DOHH2 (cell line): ENCODE data around the gene NDE1.
"Not testable (repeated sequence)": the region's sequence is repeated elsewhere in the genome, so short reads cannot be mapped to it uniquely, and the experiment has no call there.

ENCODE experiments used
- H3F3A ChIP-seq: fragments of 200-600 bp; sonication (generic), shearing (Covaris generic); 2 replicates; pipeline ENCODE4 v1.6.0; 2016; ENCODE audit warnings: antibody characterized with exemption, mild to moderate bottlenecking; ENCODE audit not compliant: control insufficient read depth, insufficient read depth
- H3K27ac ChIP-seq: fragments of 200-600 bp; sonication (generic); 2 replicates; pipeline ENCODE4 v1.5.1; 2014; ENCODE audit warnings: low read depth, mild to moderate bottlenecking, low read length, moderate library complexity
- H3K27me3 ChIP-seq: fragments of 200-600 bp; sonication (generic); 2 replicates; pipeline ENCODE4 v1.6.1; 2014; ENCODE audit warnings: mild to moderate bottlenecking, low read length, mixed read lengths; ENCODE audit not compliant: control insufficient read depth
- H3K36me3 ChIP-seq: fragments of 200-600 bp; sonication (generic); 2 replicates; pipeline ENCODE4 v1.6.1; 2014; ENCODE audit warnings: mild to moderate bottlenecking, low read length, moderate library complexity, mixed read lengths; ENCODE audit not compliant: control insufficient read depth
- H3K4me1 ChIP-seq: fragments of 200-600 bp; sonication (generic); 2 replicates; pipeline ENCODE4 v1.6.1; 2014; ENCODE audit warnings: mild to moderate bottlenecking, low read length, mixed read lengths; ENCODE audit not compliant: control insufficient read depth
- H3K4me2 ChIP-seq: fragments of 200-600 bp; sonication (generic); 2 replicates; pipeline ENCODE4 v1.6.0; 2014; ENCODE audit warnings: mild to moderate bottlenecking, low read length, moderate library complexity
- H3K4me3 ChIP-seq: fragments of 200-600 bp; sonication (generic); 2 replicates; pipeline ENCODE4 v1.5.1; 2014; ENCODE audit warnings: mild to moderate bottlenecking, low read length, mixed read lengths
- H3K79me2 ChIP-seq: fragments of 200-600 bp; sonication (generic); 2 replicates; pipeline ENCODE4 v1.6.1; 2014; ENCODE audit warnings: mild to moderate bottlenecking, low read length, mixed read lengths; ENCODE audit not compliant: control insufficient read depth
- H3K9me2 ChIP-seq: fragments of 200-600 bp; sonication (generic); replicated peaks from 2 replicates; pipeline ENCODE4 v1.6.1; 2014; ENCODE audit warnings: mild to moderate bottlenecking, low read length, mixed read lengths; ENCODE audit not compliant: control insufficient read depth
- H3K9me3 ChIP-seq: fragments of 200-600 bp; sonication (generic); 2 replicates; pipeline ENCODE4 v1.6.1; 2014; ENCODE audit warnings: antibody characterized with exemption, low read length, mixed read lengths; ENCODE audit not compliant: control insufficient read depth, insufficient read depth
- H4K20me1 ChIP-seq: fragments of 200-600 bp; sonication (generic); 2 replicates; pipeline ENCODE4 v1.6.0; 2014; ENCODE audit warnings: low read depth, mild to moderate bottlenecking, antibody characterized with exemption, low read length, moderate library complexity; ENCODE audit not compliant: control insufficient read depth, insufficient read depth
- CTCF ChIP-seq: fragments of 200-600 bp; sonication (generic); IDR thresholded peaks from one replicate; pipeline ENCODE4 v1.5.1; 2014; ENCODE audit warnings: antibody characterized with exemption, mild to moderate bottlenecking, low read depth, low read length; ENCODE audit not compliant: poor library complexity, severe bottlenecking
- EZH2phosphoT487 ChIP-seq: fragments of 200-600 bp; sonication (generic); IDR thresholded peaks from 2 replicates; pipeline ENCODE4 v1.6.1; 2017; ENCODE audit warnings: borderline replicate concordance, mild to moderate bottlenecking, antibody characterized with exemption, low read length, moderate library complexity, mixed read lengths

NDE1 gene

GRCh38 chr16:15690296-15690695, 40.3 kb downstream of the NDE1 start:
- H3K4me3 ChIP-seq: no peak overlapping the region
- no peaks in the 10 kb centered on the region for H3K27me3 ChIP-seq
- H3K9me3 ChIP-seq: no peaks in the 10 kb centered on the region
- peaks cover 81% of the 10 kb centered on the region for H3K36me3 ChIP-seq
- H4K20me1 ChIP-seq: no peaks in the 10 kb centered on the region
- H3K9me2 ChIP-seq: no peaks in the 10 kb centered on the region
- H3K79me2 ChIP-seq: no peaks in the 10 kb centered on the region
- no peaks in the 10 kb centered on the region for H3F3A ChIP-seq
- TF ChIP-seq CTCF: no peak
- no peak overlapping the region for H3K4me2 ChIP-seq
- no peaks in the 10 kb centered on the region for H3K4me1 ChIP-seq
- no peak overlapping the region for H3K27ac ChIP-seq

GRCh38 chr16:15691046-15691445, 41.0 kb downstream of the NDE1 start:
- H3K27me3 ChIP-seq: no peaks in the 10 kb centered on the region
- no peaks in the 10 kb centered on the region for H3K9me3 ChIP-seq
- no peaks in the 10 kb centered on the region for H3K79me2 ChIP-seq
- TF ChIP-seq CTCF (no peak), EZH2phosphoT487 (no peak)
- no peaks in the 10 kb centered on the region for H3K9me2 ChIP-seq
- H3K27ac ChIP-seq: no peak overlapping the region
- no peaks in the 10 kb centered on the region for H4K20me1 ChIP-seq
- H3K4me1 ChIP-seq: no peaks in the 10 kb centered on the region
- H3K4me2 ChIP-seq: no peak overlapping the region
- H3K36me3 ChIP-seq: peaks cover 79% of the 10 kb centered on the region
- H3K4me3 ChIP-seq: no peak overlapping the region
- no peaks in the 10 kb centered on the region for H3F3A ChIP-seq

GRCh38 chr16:15692508-15692907, 42.5 kb downstream of the NDE1 start:
- not testable (repeated sequence) for H3K4me2 ChIP-seq, H4K20me1 ChIP-seq, H3K4me1 ChIP-seq, H3F3A ChIP-seq, H3K4me3 ChIP-seq, H3K27ac ChIP-seq, H3K27me3 ChIP-seq, H3K9me3 ChIP-seq, H3K9me2 ChIP-seq, H3K79me2 ChIP-seq
- H3K36me3 ChIP-seq: peaks cover 78% of the 10 kb centered on the region

- no peaks in the 10 kb centered on the region for H3K79me2 ChIP-seq
These were observed 44.5 kb downstream of the NDE1 start for GRCh38 chr16:15694499-15694898.

More at GRCh38 chr16:15694499-15694898, 44.5 kb downstream of the NDE1 start:
- Histone ChIP-seq H4K20me1 (no peaks in the 10 kb centered on the region), H3K36me3 (peaks cover 79% of the 10 kb centered on the region), H3K27me3 (no peaks in the 10 kb centered on the region), H3K9me3 (no peaks in the 10 kb centered on the region), H3K4me1 (no peaks in the 10 kb centered on the region), H3K4me3 (no peak overlapping the region), H3K27ac (no peak overlapping the region), H3K4me2 (no peak overlapping the region), H3K9me2 (no peaks in the 10 kb centered on the region), H3F3A (no peaks in the 10 kb centered on the region)
- no peak for TF ChIP-seq EZH2phosphoT487
- TF ChIP-seq CTCF: no peak
